SK-N-SH (cell line): Measurements from ENCODE around the gene ACSL1.

Experiments
- CTCF ChIP-seq: fragments of 200-600 bp; sonication (generic); IDR thresholded peaks from 2 replicates; pipeline ENCODE4 v1.6.1; 2017; ENCODE audit warnings: antibody characterized with exemption, mild to moderate bottlenecking, moderate library complexity
- EZH2phosphoT487 ChIP-seq: fragments of 200-600 bp; sonication (generic); IDR thresholded peaks from 2 replicates; pipeline ENCODE4 v1.6.1; 2017; ENCODE audit warnings: low read depth, mixed run types, mild to moderate bottlenecking, antibody characterized with exemption, moderate library complexity, borderline replicate concordance
- FOXM1 ChIP-seq: IDR thresholded peaks from 2 replicates; pipeline ENCODE4 v1.4.0; 2012; ENCODE audit warnings: low read depth, mild to moderate bottlenecking
- JUND ChIP-seq: IDR thresholded peaks from 2 replicates; pipeline ENCODE4 v1.4.0; 2012
- MAX ChIP-seq: IDR thresholded peaks from 2 replicates; pipeline ENCODE4 v1.4.0; 2012; ENCODE audit warnings: low read depth
- MEF2A ChIP-seq: IDR thresholded peaks from 2 replicates; pipeline ENCODE4 v1.4.0; 2012; ENCODE audit warnings: low read depth, borderline replicate concordance
- MXI1 ChIP-seq: IDR thresholded peaks from 2 replicates; pipeline ENCODE4 v1.6.1; 2012; ENCODE audit warnings: mild to moderate bottlenecking, low read depth, low read length, improper control_type of control experiment
- POLR2AphosphoS5 ChIP-seq: IDR thresholded peaks from 2 replicates; pipeline ENCODE4 v1.6.1; 2012; ENCODE audit warnings: low read depth, low read length
- REST ChIP-seq: IDR thresholded peaks from 2 replicates; pipeline ENCODE4 v1.6.1; 2012; ENCODE audit warnings: mild to moderate bottlenecking, low read depth, low read length, moderate library complexity
- RFX5 ChIP-seq: IDR thresholded peaks from 2 replicates; pipeline ENCODE4 v1.6.1; 2012; ENCODE audit warnings: mild to moderate bottlenecking, improper control_type of control experiment, low read length
- SIN3A ChIP-seq: IDR thresholded peaks from 2 replicates; pipeline ENCODE4 v1.6.1; 2012; ENCODE audit warnings: low read depth, mild to moderate bottlenecking, low read length, moderate library complexity, borderline replicate concordance
- SMC3 ChIP-seq: IDR thresholded peaks from 2 replicates; pipeline ENCODE4 v1.6.1; 2012; ENCODE audit warnings: low read depth, low read length, improper control_type of control experiment
- TCF12 ChIP-seq: IDR thresholded peaks from 2 replicates; pipeline ENCODE4 v1.4.0; 2012

- TF ChIP-seq MEF2A = no peak
- TF ChIP-seq TCF12 = no peak
- TF ChIP-seq SIN3A = no peak
- TF ChIP-seq CTCF = no peak
- TF ChIP-seq MXI1 = no peak
- TF ChIP-seq MAX = no peak
- no peak for TF ChIP-seq POLR2AphosphoS5
- no peak for TF ChIP-seq RFX5
- TF ChIP-seq REST = no peak
- TF ChIP-seq EZH2phosphoT487 = no peak
- no peak for TF ChIP-seq SMC3
- no peak for TF ChIP-seq JUND
- no peak for TF ChIP-seq FOXM1
Measured at GRCh38 chr4:184824776-184825084, 1.0 kb downstream of the ACSL1 start.
